ENCODE data around the gene IL19.

IL19 gene

GRCh38 chr1:206878456-206878855 is 107.9 kb downstream of the IL19 start:
- H3K4me1 ChIP-seq (ENCODE audit: control insufficient read depth, insufficient read depth, low read length): no peaks in the 10 kb centered on the region
- ChIA-PET CTCF (interaction anchor here (0.7 to 1.2 kb wide), 3 partner anchors 10 to 54 kb away, joined by 3 to 8 read pairs (median 3); partner anchors contain the start of gene IL20), POLR2A (no interaction called here)
- H3K36me3 ChIP-seq (ENCODE audit: control insufficient read depth in 2 of 2, insufficient read depth in 1 of 2, low read length in 2 of 2): no peaks in the 10 kb centered on the region
- H3K27ac ChIP-seq (ENCODE audit: extremely low read depth, low read depth, low read length): no peak overlapping the region
- no peak overlapping the region for H3K4me3 ChIP-seq (ENCODE audit: low read depth, low read length)
- no peaks in the 10 kb centered on the region for H3K9me3 ChIP-seq (ENCODE audit: control insufficient read depth, insufficient read depth, low read depth, low read length)
- TF ChIP-seq ZNF558 (tag by site-specific recombination; IDR thresholded peaks at IDR 0.05) (no peak), SP3 (tag by site-specific recombination; IDR thresholded peaks at IDR 0.05) (no peak), ZNF266 (tag by site-specific recombination; IDR thresholded peaks at IDR 0.05; ENCODE audit: low read depth) (peak; percentile 37; the same call in 1 of the 2 replicates), SETDB1 (IDR thresholded peaks at IDR 0.05; ENCODE audit: insufficient read length, low read length) (peak; percentile 90), ZNF138 (tag by site-specific recombination; IDR thresholded peaks at IDR 0.05; ENCODE audit: borderline replicate concordance) (no peak), ZNF350 (tag by site-specific recombination; IDR thresholded peaks at IDR 0.05) (no peak), ZNF555 (tag by site-specific recombination; conservative IDR thresholded peaks at IDR 0.05) (no peak), ZNF610 (tag by site-specific recombination; IDR thresholded peaks at IDR 0.05; ENCODE audit: borderline replicate concordance) (no peak), ZNF580 (tag by site-specific recombination; IDR thresholded peaks at IDR 0.05) (no peak), ZNF280D (tag by site-specific recombination; IDR thresholded peaks at IDR 0.05) (0 out of 2 replicates have a peak, but pooled peaks have one; percentile 24), ZNF626 (tag by site-specific recombination; IDR thresholded peaks at IDR 0.05) (0 out of 2 replicates have a peak, but pooled peaks have one; percentile 19), ZNF140 (tag by site-specific recombination; IDR thresholded peaks at IDR 0.05) (no peak)

- Histone ChIP-seq H3K4me1 (ENCODE audit: control insufficient read depth, insufficient read depth, low read length) (no peaks in the 10 kb centered on the region), H3K9me3 (ENCODE audit: control insufficient read depth, insufficient read depth, low read depth, low read length) (no peaks in the 10 kb centered on the region), H3K4me3 (ENCODE audit: low read depth, low read length) (no peak overlapping the region), H3K27ac (ENCODE audit: extremely low read depth, low read depth, low read length) (no peak overlapping the region), H3K36me3 (ENCODE audit: control insufficient read depth in 2 of 2, insufficient read depth in 1 of 2, low read length in 2 of 2) (no peaks in the 10 kb centered on the region)
- ChIA-PET POLR2A (no interaction called here), CTCF (interaction anchor here (1.0 to 2.1 kb wide), 6 partner anchors 10 to 154 kb away, joined by 3 to 15 read pairs (median 4); partner anchors contain the start of gene IL20)
- TF ChIP-seq ZNF48 (tag by site-specific recombination; IDR thresholded peaks at IDR 0.05): no peak
Measured at GRCh38 chr1:206880314-206880713, 109.7 kb downstream of the IL19 start.

- POLR2A ChIA-PET: no interaction called here
- TF ChIP-seq ZNF664 (tag by site-specific recombination; IDR thresholded peaks at IDR 0.05): no peak
- no peak for TF ChIP-seq ZSCAN4 (tag by site-specific recombination; IDR thresholded peaks at IDR 0.05)
- TF ChIP-seq ZNF514 (tag by site-specific recombination; IDR thresholded peaks at IDR 0.05): no peak
- no peak for TF ChIP-seq ZNF837 (tag by site-specific recombination; IDR thresholded peaks at IDR 0.05)
- no peak for TF ChIP-seq SP2 (tag by site-specific recombination; IDR thresholded peaks at IDR 0.05)
- TF ChIP-seq ZFP41 (tag by site-specific recombination; IDR thresholded peaks at IDR 0.05; ENCODE audit: borderline replicate concordance): no peak
- TF ChIP-seq ZNF148 (tag by site-specific recombination; IDR thresholded peaks at IDR 0.05; ENCODE audit: borderline replicate concordance): no peak
- no peak for TF ChIP-seq BCL11B (tag by site-specific recombination; IDR thresholded peaks at IDR 0.05; ENCODE audit: low read depth)
- TF ChIP-seq ZNF132 (tag by site-specific recombination; IDR thresholded peaks at IDR 0.05; ENCODE audit: borderline replicate concordance): no peak
- TF ChIP-seq ZNF707 (tag by site-specific recombination; IDR thresholded peaks at IDR 0.05): no peak
- no peak for TF ChIP-seq ZNF433 (tag by site-specific recombination; IDR thresholded peaks at IDR 0.05; ENCODE audit: low read depth)
- no peak for TF ChIP-seq ZNF133 (tag by site-specific recombination; IDR thresholded peaks at IDR 0.05)
- no peak for TF ChIP-seq ZNF404 (tag by site-specific recombination; IDR thresholded peaks at IDR 0.05)
- no peak for TF ChIP-seq ZNF266 (tag by site-specific recombination; IDR thresholded peaks at IDR 0.05; ENCODE audit: low read depth)
- no peak for TF ChIP-seq ZNF610 (tag by site-specific recombination; IDR thresholded peaks at IDR 0.05; ENCODE audit: borderline replicate concordance)
Measured at GRCh38 chr1:206882555-206882954, 112.0 kb downstream of the IL19 start.

More at GRCh38 chr1:206882555-206882954, 112.0 kb downstream of the IL19 start:
- Histone ChIP-seq H3K9me3 (ENCODE audit: control insufficient read depth, insufficient read depth, low read depth, low read length) (no peaks in the 10 kb centered on the region), H3K36me3 (ENCODE audit: control insufficient read depth in 2 of 2, insufficient read depth in 1 of 2, low read length in 2 of 2) (no peaks in the 10 kb centered on the region), H3K4me3 (ENCODE audit: low read depth, low read length) (no peak overlapping the region), H3K27ac (ENCODE audit: extremely low read depth, low read depth, low read length) (no peak overlapping the region), H3K4me1 (ENCODE audit: control insufficient read depth, insufficient read depth, low read length) (no peaks in the 10 kb centered on the region)
- CTCF ChIA-PET: interaction anchor here (0.6 to 3.1 kb wide), 4 partner anchors 9 to 75 kb away, joined by 3 to 10 read pairs (median 7); partner anchors contain the start of gene IL20
